Ishikawa (cell line): ENCODE data around the gene RABL6.

Experiments
- CEBPB ChIP-seq: IDR thresholded peaks from 2 replicates; pipeline ENCODE4 v1.6.1; 2012
- CREB1 ChIP-seq: IDR thresholded peaks from 2 replicates; pipeline ENCODE4 v1.6.1; 2012; ENCODE audit warnings: low read depth
- EP300 ChIP-seq: IDR thresholded peaks from 2 replicates; pipeline ENCODE4 v1.6.1; 2012; ENCODE audit warnings: borderline replicate concordance
- FOXM1 ChIP-seq: IDR thresholded peaks from 2 replicates; pipeline ENCODE4 v1.6.1; 2012; ENCODE audit warnings: low read depth, borderline replicate concordance
- MAX ChIP-seq: IDR thresholded peaks from 2 replicates; pipeline ENCODE4 v1.6.1; 2012
- RAD21 ChIP-seq: IDR thresholded peaks from 2 replicates; pipeline ENCODE4 v1.6.1; 2012; ENCODE audit warnings: low read depth
- TAF1 ChIP-seq: IDR thresholded peaks from 2 replicates; pipeline ENCODE4 v1.6.1; 2012; ENCODE audit warnings: low read depth, mild to moderate bottlenecking
- TEAD4 ChIP-seq: IDR thresholded peaks from 2 replicates; pipeline ENCODE4 v1.6.1; 2012
- YY1 ChIP-seq: IDR thresholded peaks from 2 replicates; pipeline ENCODE4 v1.6.1; 2012; ENCODE audit warnings: low read depth
- TF ChIP-seq, protein P1 (sequence below): IDR thresholded peaks from 2 replicates; pipeline ENCODE4 v1.6.1; 2012; ENCODE audit warnings: low read depth, mild to moderate bottlenecking

DNA sequence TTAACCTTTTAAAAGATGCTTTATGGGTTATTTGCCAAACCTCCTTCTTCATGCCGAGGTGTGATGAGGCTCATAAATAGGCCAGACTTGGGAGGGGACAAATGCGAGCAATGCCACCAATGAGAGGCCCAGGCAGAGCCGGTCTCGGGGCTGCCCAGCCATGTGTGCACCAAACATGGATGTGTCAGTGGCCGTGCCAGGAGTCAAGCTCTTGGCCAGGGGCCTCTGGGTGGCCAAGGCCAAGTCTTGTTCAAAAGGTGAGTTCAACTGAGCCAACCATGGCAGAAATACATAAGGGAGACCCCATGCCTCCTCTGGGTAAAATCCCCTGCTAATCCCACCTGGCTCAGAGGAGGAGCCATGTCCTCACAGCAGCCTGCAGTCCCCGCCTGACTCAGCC lies 32.6 kb upstream of the RABL6 start:
- TF ChIP-seq TEAD4 (no peak), TAF1 (no peak), FOXM1 (no peak), RAD21 (no peak), CEBPB (no peak), MAX (no peak), YY1 (no peak), EP300 (no peak), CREB1 (no peak)
- TF ChIP-seq, protein P1, sequence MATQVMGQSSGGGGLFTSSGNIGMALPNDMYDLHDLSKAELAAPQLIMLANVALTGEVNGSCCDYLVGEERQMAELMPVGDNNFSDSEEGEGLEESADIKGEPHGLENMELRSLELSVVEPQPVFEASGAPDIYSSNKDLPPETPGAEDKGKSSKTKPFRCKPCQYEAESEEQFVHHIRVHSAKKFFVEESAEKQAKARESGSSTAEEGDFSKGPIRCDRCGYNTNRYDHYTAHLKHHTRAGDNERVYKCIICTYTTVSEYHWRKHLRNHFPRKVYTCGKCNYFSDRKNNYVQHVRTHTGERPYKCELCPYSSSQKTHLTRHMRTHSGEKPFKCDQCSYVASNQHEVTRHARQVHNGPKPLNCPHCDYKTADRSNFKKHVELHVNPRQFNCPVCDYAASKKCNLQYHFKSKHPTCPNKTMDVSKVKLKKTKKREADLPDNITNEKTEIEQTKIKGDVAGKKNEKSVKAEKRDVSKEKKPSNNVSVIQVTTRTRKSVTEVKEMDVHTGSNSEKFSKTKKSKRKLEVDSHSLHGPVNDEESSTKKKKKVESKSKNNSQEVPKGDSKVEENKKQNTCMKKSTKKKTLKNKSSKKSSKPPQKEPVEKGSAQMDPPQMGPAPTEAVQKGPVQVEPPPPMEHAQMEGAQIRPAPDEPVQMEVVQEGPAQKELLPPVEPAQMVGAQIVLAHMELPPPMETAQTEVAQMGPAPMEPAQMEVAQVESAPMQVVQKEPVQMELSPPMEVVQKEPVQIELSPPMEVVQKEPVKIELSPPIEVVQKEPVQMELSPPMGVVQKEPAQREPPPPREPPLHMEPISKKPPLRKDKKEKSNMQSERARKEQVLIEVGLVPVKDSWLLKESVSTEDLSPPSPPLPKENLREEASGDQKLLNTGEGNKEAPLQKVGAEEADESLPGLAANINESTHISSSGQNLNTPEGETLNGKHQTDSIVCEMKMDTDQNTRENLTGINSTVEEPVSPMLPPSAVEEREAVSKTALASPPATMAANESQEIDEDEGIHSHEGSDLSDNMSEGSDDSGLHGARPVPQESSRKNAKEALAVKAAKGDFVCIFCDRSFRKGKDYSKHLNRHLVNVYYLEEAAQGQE = no peak
